ENCODE results near the gene ANKMY1.

The ANKMY1 gene

GRCh38 chr2:240429872-240430491 is 127.8 kb downstream of the ANKMY1 start:
- H3K27me3 ChIP-seq (ENCODE audit: insufficient read depth, low read length): peaks cover 24% of the 10 kb centered on the region
- no peak overlapping the region for H3K9ac ChIP-seq (ENCODE audit: low read depth, low read length)
- H3K4me3 ChIP-seq (ENCODE audit: low read length): no peak overlapping the region
- no peak overlapping the region for H3K27ac ChIP-seq (ENCODE audit: low read length)
- peaks cover 3% of the 10 kb centered on the region; the same call in 1 of the 2 replicates for H3K4me1 ChIP-seq (ENCODE audit: insufficient read depth, low read length)
- no peaks in the 10 kb centered on the region for H3K9me3 ChIP-seq (ENCODE audit: insufficient read depth, low read depth, low read length)
- H3K36me3 ChIP-seq (ENCODE audit: insufficient read depth, low read depth, low read length): no peaks in the 10 kb centered on the region
